K562 (cell line): ENCODE measurements around the gene CFAP73. TPM values are rescaled to one million over a fixed set of nuclear protein-coding genes. Genes with fewer than 3 reads are reported as not detected.

Experiments used
- ESRRA ChIP-seq: fragments of 450-650 bp; IDR thresholded peaks from 2 replicates; pipeline ENCODE4 v1.6.1; 2014; ENCODE audit warnings: low read depth, mild to moderate bottlenecking, moderate library complexity, borderline replicate concordance
- FOXK1 ChIP-seq: sonication (generic); formaldehyde crosslinking; IDR thresholded peaks from 2 replicates; pipeline ENCODE4 v1.8.0; 2022; ENCODE audit warnings: missing genetic modification reagents, mild to moderate bottlenecking, borderline replicate concordance
- MAZ ChIP-seq, 2 experiments: fragments of 450-650 bp in 1 of 2; sonication (generic) in 1 of 2; formaldehyde crosslinking; IDR thresholded peaks in 1 of 2; conservative IDR thresholded peaks in 1 of 2; 2 replicates each; pipeline versions ENCODE4 v1.4.0 to v1.5.0; 2020; ENCODE audit warnings: mild to moderate bottlenecking in 1 of 2, missing genetic modification reagents in 1 of 2
- MECOM ChIP-seq: fragments of 250-450 bp; sonication (Bioruptor Pico); IDR thresholded peaks from 2 replicates; pipeline ENCODE4 v1.8.0; 2022; ENCODE audit warnings: inconsistent platforms
- MEIS2 ChIP-seq: fragments of 450-650 bp; IDR thresholded peaks from 2 replicates; pipeline ENCODE4 v1.6.1; 2014; ENCODE audit warnings: mild to moderate bottlenecking; ENCODE audit not compliant: partially characterized antibody
- MXI1 ChIP-seq: IDR thresholded peaks from 2 replicates; pipeline ENCODE4 v1.6.1; 2011; ENCODE audit warnings: low read depth, mild to moderate bottlenecking, improper control_type of control experiment, low read length
- PCBP1 ChIP-seq: fragments of 200-400 bp; formaldehyde crosslinking; IDR thresholded peaks from 2 replicates; pipeline ENCODE4 v1.6.1; 2018; ENCODE audit warnings: mild to moderate bottlenecking, low read depth, low read length; ENCODE audit not compliant: poor library complexity, severe bottlenecking
- SP2 ChIP-seq: IDR thresholded peaks from 2 replicates; pipeline ENCODE4 v1.6.1; 2011; ENCODE audit warnings: mild to moderate bottlenecking, low read depth, low read length, moderate library complexity; ENCODE audit not compliant: poor library complexity, severe bottlenecking; ENCODE audit errors: extremely low read depth
- USF2 ChIP-seq: sonication (generic); formaldehyde crosslinking; IDR thresholded peaks from 2 replicates; pipeline ENCODE4 v1.5.0; 2020; ENCODE audit warnings: missing genetic modification reagents
- ZNF561 ChIP-seq: fragments of 450-650 bp; formaldehyde crosslinking; conservative IDR thresholded peaks from 2 replicates; pipeline ENCODE4 v1.4.0; 2020; ENCODE audit warnings: mild to moderate bottlenecking, moderate library complexity
- polyA plus RNA-seq, 8 experiments: library from polyadenylated mRNA; depleted of rRNA in 4 of 8; stranded (reverse) in 5 of 8; unstranded in 3 of 8; fragments of >200 nt; fragmentation: Nextera tagmentation in 2 of 8; fragmentation: Illumina TruSeq in 1 of 8; extraction: Ambion mirVana in 2 of 8; extraction: Trizol in 1 of 8; gene quantifications; 2 replicates each; pipeline versions ENCODE4 v1.2.1 to v1.2.3, GENCODE V29; 2011 to 2014; ENCODE audit warnings: inconsistent platforms in 1 of 8, missing spikeins in 1 of 8
- total RNA-seq, 7 experiments: library from RNA; depleted of rRNA in 6 of 7; stranded (reverse); fragments of >200 nt in 6 of 7; fragmentation: Illumina TruSeq in 2 of 7; extraction: Trizol in 2 of 7; gene quantifications; 2 replicates each; pipeline versions ENCODE4 v1.2.1 to v1.2.3, GENCODE V29; 2011 to 2021; ENCODE audit warnings: low replicate concordance in 1 of 7
- TF ChIP-seq, protein P1 (sequence below), 2 experiments: fragments of 450-650 bp; formaldehyde crosslinking in 1 of 2; IDR thresholded peaks; 2 replicates each; pipeline versions ENCODE4 v1.4.0 to v1.6.1; 2014 to 2020; ENCODE audit warnings: mild to moderate bottlenecking in 2 of 2, borderline replicate concordance in 1 of 2, low read depth in 1 of 2
- TF ChIP-seq, protein P2 (sequence below): fragments of 450-650 bp; formaldehyde crosslinking; IDR thresholded peaks from 2 replicates; pipeline ENCODE4 v1.4.0; 2022; ENCODE audit warnings: mild to moderate bottlenecking, moderate library complexity
- TF ChIP-seq, protein P3 (sequence below): sonication (generic); formaldehyde crosslinking; IDR thresholded peaks from 2 replicates; pipeline ENCODE4 v1.8.0; 2022; ENCODE audit warnings: missing genetic modification reagents, mild to moderate bottlenecking, borderline replicate concordance

Gene CFAP73
- total and polyA plus RNA-seq, 9 of the 15 experiments (the other 6 are each of a cell fraction or from before 2014, with no cell fraction given), result not detected

- TF ChIP-seq USF2 (CRISPR knock-in tag), result peak; percentile 99
- TF ChIP-seq MEIS2, result no peak
- TF ChIP-seq, protein P1, sequence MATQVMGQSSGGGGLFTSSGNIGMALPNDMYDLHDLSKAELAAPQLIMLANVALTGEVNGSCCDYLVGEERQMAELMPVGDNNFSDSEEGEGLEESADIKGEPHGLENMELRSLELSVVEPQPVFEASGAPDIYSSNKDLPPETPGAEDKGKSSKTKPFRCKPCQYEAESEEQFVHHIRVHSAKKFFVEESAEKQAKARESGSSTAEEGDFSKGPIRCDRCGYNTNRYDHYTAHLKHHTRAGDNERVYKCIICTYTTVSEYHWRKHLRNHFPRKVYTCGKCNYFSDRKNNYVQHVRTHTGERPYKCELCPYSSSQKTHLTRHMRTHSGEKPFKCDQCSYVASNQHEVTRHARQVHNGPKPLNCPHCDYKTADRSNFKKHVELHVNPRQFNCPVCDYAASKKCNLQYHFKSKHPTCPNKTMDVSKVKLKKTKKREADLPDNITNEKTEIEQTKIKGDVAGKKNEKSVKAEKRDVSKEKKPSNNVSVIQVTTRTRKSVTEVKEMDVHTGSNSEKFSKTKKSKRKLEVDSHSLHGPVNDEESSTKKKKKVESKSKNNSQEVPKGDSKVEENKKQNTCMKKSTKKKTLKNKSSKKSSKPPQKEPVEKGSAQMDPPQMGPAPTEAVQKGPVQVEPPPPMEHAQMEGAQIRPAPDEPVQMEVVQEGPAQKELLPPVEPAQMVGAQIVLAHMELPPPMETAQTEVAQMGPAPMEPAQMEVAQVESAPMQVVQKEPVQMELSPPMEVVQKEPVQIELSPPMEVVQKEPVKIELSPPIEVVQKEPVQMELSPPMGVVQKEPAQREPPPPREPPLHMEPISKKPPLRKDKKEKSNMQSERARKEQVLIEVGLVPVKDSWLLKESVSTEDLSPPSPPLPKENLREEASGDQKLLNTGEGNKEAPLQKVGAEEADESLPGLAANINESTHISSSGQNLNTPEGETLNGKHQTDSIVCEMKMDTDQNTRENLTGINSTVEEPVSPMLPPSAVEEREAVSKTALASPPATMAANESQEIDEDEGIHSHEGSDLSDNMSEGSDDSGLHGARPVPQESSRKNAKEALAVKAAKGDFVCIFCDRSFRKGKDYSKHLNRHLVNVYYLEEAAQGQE (IDR thresholded peaks at IDR 0.05; ENCODE audit: borderline replicate concordance), result peak; percentile 88
- TF ChIP-seq, protein P1 (CRISPR knock-in tag; IDR thresholded peaks at IDR 0.05; ENCODE audit: low read depth), result no peak; the same call in 1 of the 2 replicates
- TF ChIP-seq, protein P2, sequence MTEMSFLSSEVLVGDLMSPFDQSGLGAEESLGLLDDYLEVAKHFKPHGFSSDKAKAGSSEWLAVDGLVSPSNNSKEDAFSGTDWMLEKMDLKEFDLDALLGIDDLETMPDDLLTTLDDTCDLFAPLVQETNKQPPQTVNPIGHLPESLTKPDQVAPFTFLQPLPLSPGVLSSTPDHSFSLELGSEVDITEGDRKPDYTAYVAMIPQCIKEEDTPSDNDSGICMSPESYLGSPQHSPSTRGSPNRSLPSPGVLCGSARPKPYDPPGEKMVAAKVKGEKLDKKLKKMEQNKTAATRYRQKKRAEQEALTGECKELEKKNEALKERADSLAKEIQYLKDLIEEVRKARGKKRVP, result 0 out of 2 replicates have a peak, but pooled peaks have one; percentile 33
- TF ChIP-seq MAZ (CRISPR knock-in tag; conservative IDR thresholded peaks at IDR 0.05 in 1 of 2, IDR thresholded peaks at IDR 0.05 in 1 of 2), result peak; percentile 62 to 69; a peak in 2 of 4 replicates
- no peak for TF ChIP-seq SP2
- TF ChIP-seq PCBP1, result peak; percentile 95
- no peak for TF ChIP-seq MXI1
- TF ChIP-seq ESRRA, result no peak
- no peak for TF ChIP-seq MECOM
- TF ChIP-seq, protein P3, sequence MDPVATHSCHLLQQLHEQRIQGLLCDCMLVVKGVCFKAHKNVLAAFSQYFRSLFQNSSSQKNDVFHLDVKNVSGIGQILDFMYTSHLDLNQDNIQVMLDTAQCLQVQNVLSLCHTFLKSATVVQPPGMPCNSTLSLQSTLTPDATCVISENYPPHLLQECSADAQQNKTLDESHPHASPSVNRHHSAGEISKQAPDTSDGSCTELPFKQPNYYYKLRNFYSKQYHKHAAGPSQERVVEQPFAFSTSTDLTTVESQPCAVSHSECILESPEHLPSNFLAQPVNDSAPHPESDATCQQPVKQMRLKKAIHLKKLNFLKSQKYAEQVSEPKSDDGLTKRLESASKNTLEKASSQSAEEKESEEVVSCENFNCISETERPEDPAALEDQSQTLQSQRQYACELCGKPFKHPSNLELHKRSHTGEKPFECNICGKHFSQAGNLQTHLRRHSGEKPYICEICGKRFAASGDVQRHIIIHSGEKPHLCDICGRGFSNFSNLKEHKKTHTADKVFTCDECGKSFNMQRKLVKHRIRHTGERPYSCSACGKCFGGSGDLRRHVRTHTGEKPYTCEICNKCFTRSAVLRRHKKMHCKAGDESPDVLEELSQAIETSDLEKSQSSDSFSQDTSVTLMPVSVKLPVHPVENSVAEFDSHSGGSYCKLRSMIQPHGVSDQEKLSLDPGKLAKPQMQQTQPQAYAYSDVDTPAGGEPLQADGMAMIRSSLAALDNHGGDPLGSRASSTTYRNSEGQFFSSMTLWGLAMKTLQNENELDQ (CRISPR knock-in tag), result 0 out of 2 replicates have a peak, but pooled peaks have one; percentile 59
- TF ChIP-seq ZNF561 (CRISPR knock-in tag), result no peak
- peak; percentile 97 for TF ChIP-seq FOXK1 (CRISPR knock-in tag)
These were observed 35.9 kb downstream of the CFAP73 start, which contains the start of the genes DDX54 and RITA1 (continued) for GRCh38 chr12:113185180-113186032.
